Progenitor cell of endocrine pancreas (in vitro differentiated cells): ENCODE measurements around the gene ZSCAN18. TPM values are rescaled to one million over a fixed set of nuclear protein-coding genes. Genes with fewer than 3 reads are reported as not detected.

ENCODE experiments used
- DNase-seq: peaks from one replicate; pipeline ENCODE4 v3.0.0; 2021; ENCODE audit warnings: low spot score; ENCODE audit not compliant: unreplicated experiment
- H3K27ac Mint-ChIP-seq: 2 replicates; pipeline ENCODE4 v1.8.0; 2021; ENCODE audit warnings: mild to moderate bottlenecking, moderate library complexity, mixed read lengths
- H3K27me3 Mint-ChIP-seq: 2 replicates; pipeline ENCODE4 v1.8.0; 2021; ENCODE audit warnings: mixed read lengths
- H3K36me3 Mint-ChIP-seq: 2 replicates; pipeline ENCODE4 v1.8.0; 2022; ENCODE audit warnings: mixed read lengths; ENCODE audit not compliant: insufficient read depth
- H3K4me1 Mint-ChIP-seq: 2 replicates; pipeline ENCODE4 v1.8.0; 2021; ENCODE audit warnings: low read depth, mixed read lengths
- H3K4me3 Mint-ChIP-seq: 2 replicates; pipeline ENCODE4 v1.8.0; 2021; ENCODE audit warnings: low read depth, mild to moderate bottlenecking, moderate library complexity, mixed read lengths
- H3K9me3 Mint-ChIP-seq: 2 replicates; pipeline ENCODE4 v1.8.0; 2021; ENCODE audit warnings: low read depth, mixed read lengths
- total RNA-seq: library from RNA; stranded (reverse); gene quantifications from 2 replicates; pipeline ENCODE4 v1.2.1, GENCODE V29; 2021
- TF ChIP-seq, protein P1 (sequence below): fragments of 200-600 bp; sonication (generic); IDR thresholded peaks from one replicate; pipeline ENCODE4 v1.5.0; 2021; ENCODE audit warnings: antibody characterized with exemption, mild to moderate bottlenecking; ENCODE audit not compliant: unreplicated experiment

The ZSCAN18 gene
- total RNA-seq, 1 donor from 2014 or later = 118 TPM

DNA sequence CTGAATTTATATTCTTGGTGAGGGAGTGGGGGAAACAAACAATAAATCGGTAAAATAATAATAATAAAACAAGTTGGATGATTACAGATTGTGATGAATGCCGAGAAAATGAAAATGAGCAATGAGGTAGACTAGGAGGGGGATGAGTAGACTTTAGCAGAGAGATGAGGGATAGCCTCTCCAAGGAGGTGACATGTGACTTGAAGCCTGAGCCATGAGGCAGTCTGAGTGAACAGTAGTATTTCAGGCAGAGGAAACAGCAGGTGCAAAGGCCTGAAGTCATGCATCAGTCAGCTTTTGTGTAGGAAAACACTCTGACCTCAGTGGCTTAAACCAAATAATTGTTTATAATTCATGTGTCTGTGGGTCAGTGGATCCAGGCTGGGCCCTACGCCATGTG is 34.3 kb downstream of the ZSCAN18 start:
- TF ChIP-seq, protein P1, sequence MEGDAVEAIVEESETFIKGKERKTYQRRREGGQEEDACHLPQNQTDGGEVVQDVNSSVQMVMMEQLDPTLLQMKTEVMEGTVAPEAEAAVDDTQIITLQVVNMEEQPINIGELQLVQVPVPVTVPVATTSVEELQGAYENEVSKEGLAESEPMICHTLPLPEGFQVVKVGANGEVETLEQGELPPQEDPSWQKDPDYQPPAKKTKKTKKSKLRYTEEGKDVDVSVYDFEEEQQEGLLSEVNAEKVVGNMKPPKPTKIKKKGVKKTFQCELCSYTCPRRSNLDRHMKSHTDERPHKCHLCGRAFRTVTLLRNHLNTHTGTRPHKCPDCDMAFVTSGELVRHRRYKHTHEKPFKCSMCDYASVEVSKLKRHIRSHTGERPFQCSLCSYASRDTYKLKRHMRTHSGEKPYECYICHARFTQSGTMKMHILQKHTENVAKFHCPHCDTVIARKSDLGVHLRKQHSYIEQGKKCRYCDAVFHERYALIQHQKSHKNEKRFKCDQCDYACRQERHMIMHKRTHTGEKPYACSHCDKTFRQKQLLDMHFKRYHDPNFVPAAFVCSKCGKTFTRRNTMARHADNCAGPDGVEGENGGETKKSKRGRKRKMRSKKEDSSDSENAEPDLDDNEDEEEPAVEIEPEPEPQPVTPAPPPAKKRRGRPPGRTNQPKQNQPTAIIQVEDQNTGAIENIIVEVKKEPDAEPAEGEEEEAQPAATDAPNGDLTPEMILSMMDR = no peak
- Mint-ChIP-seq H3K27me3 (no peaks in the 10 kb centered on the region), H3K4me3 (no peak overlapping the region), H3K9me3 (peaks cover 59% of the 10 kb centered on the region), H3K27ac (no peak overlapping the region), H3K4me1 (peaks cover 2% of the 10 kb centered on the region), H3K36me3 (peaks cover 76% of the 10 kb centered on the region)
- no peak for DNase-seq

DNA sequence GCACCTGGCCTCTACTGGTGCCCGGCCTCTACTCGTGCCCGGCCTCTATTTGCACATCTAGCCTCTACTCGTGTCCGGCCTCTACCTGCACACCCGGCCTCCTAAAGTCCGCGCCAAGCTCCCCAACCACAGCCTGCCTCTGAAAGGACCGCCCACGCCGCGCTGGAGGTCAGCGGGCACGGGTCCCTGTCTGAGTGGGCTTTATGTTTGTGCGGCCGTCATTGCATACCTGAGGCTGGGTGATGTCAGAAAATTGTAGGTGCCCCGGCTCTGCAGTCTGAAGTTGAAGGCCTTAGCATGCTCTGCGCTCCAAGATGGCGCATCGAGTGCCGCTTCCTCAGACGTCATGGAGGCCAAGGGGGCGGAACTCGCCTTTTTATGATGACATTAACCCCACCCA is 37.8 kb downstream of the ZSCAN18 start:
- Mint-ChIP-seq H3K27me3 (peaks cover 5% of the 10 kb centered on the region), H3K36me3 (peaks cover 45% of the 10 kb centered on the region), H3K4me1 (peaks cover 3% of the 10 kb centered on the region), H3K4me3 (peak overlapping the region; percentile 59), H3K27ac (peak overlapping the region; percentile 73), H3K9me3 (peaks cover 38% of the 10 kb centered on the region)
- DNase-seq = no peak
- TF ChIP-seq, protein P1 = no peak

DNA sequence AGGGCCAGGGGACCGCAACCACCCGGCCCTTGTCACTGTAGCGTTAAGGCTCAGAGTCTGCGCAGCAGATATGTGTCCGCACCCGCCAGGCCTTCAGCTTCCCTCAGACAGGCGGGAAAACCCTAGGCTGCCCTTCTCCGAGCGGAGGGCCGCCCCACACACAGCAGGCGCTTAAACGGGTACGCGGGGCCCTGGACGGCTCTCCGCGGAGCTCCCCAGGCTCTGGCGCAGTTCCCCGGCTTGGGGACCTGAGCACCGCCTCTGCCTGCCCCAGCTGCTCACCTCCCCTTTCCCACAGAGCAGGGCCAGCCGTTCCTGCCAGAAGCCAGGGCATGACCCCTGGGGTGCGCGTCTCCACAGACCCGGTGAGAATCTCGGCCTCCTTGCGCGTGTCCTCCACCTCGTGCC is 38.4 kb downstream of the ZSCAN18 start:
- DNase-seq = no peak
- peaks cover 35% of the 10 kb centered on the region for H3K9me3 Mint-ChIP-seq
- peak overlapping the region; percentile 98 for H3K27ac Mint-ChIP-seq
- H3K4me1 Mint-ChIP-seq = peaks cover 3% of the 10 kb centered on the region
- TF ChIP-seq, protein P1 = no peak
- peaks cover 6% of the 10 kb centered on the region for H3K27me3 Mint-ChIP-seq
- peaks cover 40% of the 10 kb centered on the region for H3K36me3 Mint-ChIP-seq
- peak overlapping the region; percentile 76 for H3K4me3 Mint-ChIP-seq

DNA sequence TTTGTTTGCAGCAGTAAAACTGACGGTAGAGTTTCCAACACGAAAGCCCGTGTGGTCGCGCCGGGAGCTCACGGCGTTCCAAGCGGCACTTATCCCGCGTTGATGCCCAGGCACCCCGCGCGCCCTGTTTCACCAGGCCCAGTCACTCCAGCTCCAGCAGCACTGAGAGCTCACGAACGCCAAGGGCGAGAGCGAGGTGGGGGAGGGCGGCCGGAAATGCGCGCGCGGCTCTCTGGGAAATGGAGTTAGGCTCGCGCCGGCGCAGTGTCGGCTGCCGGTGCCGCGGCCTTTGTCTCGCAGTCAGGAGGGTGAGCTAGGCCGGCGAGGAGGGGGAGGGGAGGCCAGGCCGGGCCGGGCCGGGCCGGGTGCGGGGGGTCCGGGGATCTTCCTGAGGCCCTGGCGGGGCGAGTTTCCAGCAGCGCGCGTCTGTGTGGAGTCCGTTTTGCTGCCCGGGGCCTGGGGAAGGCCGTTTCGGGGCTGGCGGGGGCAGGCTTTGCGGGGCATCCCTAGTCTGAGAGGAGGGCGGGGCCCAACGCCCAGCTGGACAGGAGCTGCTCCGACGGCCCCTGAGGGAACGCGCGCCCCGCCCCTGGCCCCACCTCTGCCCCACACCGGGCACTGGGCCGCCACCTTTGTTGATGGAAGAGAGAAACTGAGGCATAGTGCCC is 38.9 kb downstream of the ZSCAN18 start, which contains the start of gene ZNF135:
Gene ZNF135, plus strand, starts transcription at position 280 of the 668 bp plus-strand sequence. CDS start 721 bp downstream, outside the sequence.
- H3K9me3 Mint-ChIP-seq = peaks cover 36% of the 10 kb centered on the region
- peak within 1 kb of the TSS; percentile 76 for H3K4me3 Mint-ChIP-seq
- H3K27me3 Mint-ChIP-seq = peaks cover 6% of the 10 kb centered on the region
- H3K27ac Mint-ChIP-seq = peak within 1 kb of the TSS; percentile 98
- H3K36me3 Mint-ChIP-seq = peaks cover 40% of the 10 kb centered on the region
- H3K4me1 Mint-ChIP-seq = peaks cover 3% of the 10 kb centered on the region
- DNase-seq = peak; percentile 73
- TF ChIP-seq, protein P1 = no peak

DNA sequence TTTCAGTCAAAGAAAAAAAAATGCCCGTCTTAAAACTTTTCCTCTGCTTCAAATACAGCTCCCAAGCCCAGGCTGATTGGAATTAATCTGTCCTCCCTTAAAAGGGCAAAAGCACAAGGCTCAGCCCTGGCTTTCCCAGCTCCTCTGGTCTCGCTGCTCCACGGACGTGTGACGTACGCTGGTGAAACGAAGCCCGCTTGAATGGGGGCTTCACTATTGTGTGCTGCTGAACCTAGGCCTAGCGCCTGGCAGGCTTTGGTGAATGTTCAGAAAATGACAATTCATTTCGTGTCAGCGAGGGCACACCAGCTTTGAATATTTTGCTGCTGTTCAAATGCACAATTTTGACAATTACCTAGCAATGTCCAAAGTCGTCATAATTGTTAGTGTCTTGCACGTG is 39.6 kb downstream of the ZSCAN18 start:
- Mint-ChIP-seq H3K36me3 (peaks cover 33% of the 10 kb centered on the region), H3K4me1 (peaks cover 3% of the 10 kb centered on the region), H3K27ac (peak overlapping the region; percentile 98), H3K4me3 (peak overlapping the region; percentile 76), H3K9me3 (peaks cover 31% of the 10 kb centered on the region), H3K27me3 (peaks cover 6% of the 10 kb centered on the region)
- TF ChIP-seq, protein P1 = no peak
- DNase-seq = no peak
